NCI-H2029 treated with DMSO at 0.1 percent for 48 hours (cell line): ENCODE data around the gene NEK3.
"Not testable (repeated sequence)": the region's sequence is repeated elsewhere in the genome, so short reads cannot be mapped to it uniquely, and the experiment has no call there.

Experiments used
- DNase-seq: peaks from one replicate; lab custom pipeline; 2025; lab: John Stamatoyannopoulos, UW

NEK3 gene

GRCh38 chr13:52159159-52159982 is at the start of gene NEK3:
Gene NEK3 (minus strand): TSS chr13:52159597. CDS start chr13:52156191, 3,406 bp downstream.
- DNase-seq: peak; percentile 4

- DNase-seq: not testable (repeated sequence)
These were observed 49.0 kb upstream of the NEK3 start for GRCh38 chr13:52208384-52208783.

- not testable (repeated sequence) for DNase-seq
These were observed 48.5 kb upstream of the NEK3 start for GRCh38 chr13:52207896-52208295.

GRCh38 chr13:52207337-52207736 is 47.9 kb upstream of the NEK3 start:
- DNase-seq: not testable (repeated sequence)

GRCh38 chr13:52204546-52204945 is 45.1 kb upstream of the NEK3 start:
- not testable (repeated sequence) for DNase-seq

- DNase-seq: not testable (repeated sequence)
These were observed 44.5 kb upstream of the NEK3 start for GRCh38 chr13:52203864-52204263.

GRCh38 chr13:52202506-52202905 is 43.1 kb upstream of the NEK3 start:
- DNase-seq: not testable (repeated sequence)

- not testable (repeated sequence) for DNase-seq
These were observed 42.2 kb upstream of the NEK3 start for GRCh38 chr13:52201439-52202193.

- DNase-seq: no peak
These were observed 36.0 kb upstream of the NEK3 start for GRCh38 chr13:52195401-52195837.

GRCh38 chr13:52194184-52194868 is 34.9 kb upstream of the NEK3 start:
- DNase-seq: peak; percentile 20

GRCh38 chr13:52193587-52194183 is 34.3 kb upstream of the NEK3 start:
- not testable (repeated sequence) for DNase-seq

GRCh38 chr13:52187424-52188187 is 28.2 kb upstream of the NEK3 start:
- not testable (repeated sequence) for DNase-seq

- no peak for DNase-seq
These were observed 27.6 kb upstream of the NEK3 start for GRCh38 chr13:52187029-52187423.

GRCh38 chr13:52181316-52181954 is 22.0 kb upstream of the NEK3 start:
- not testable (repeated sequence) for DNase-seq

GRCh38 chr13:52179925-52180324 is 20.5 kb upstream of the NEK3 start:
- no peak for DNase-seq

- DNase-seq: no peak
These were observed 17.9 kb upstream of the NEK3 start for GRCh38 chr13:52177276-52177675.

GRCh38 chr13:52173970-52174369 is 14.6 kb upstream of the NEK3 start:
- not testable (repeated sequence) for DNase-seq

- no peak for DNase-seq
These were observed 14.0 kb upstream of the NEK3 start for GRCh38 chr13:52173373-52173772.

- DNase-seq: not testable (repeated sequence)
These were observed 12.3 kb upstream of the NEK3 start for GRCh38 chr13:52171686-52172085.

GRCh38 chr13:52170828-52171391 is 11.5 kb upstream of the NEK3 start:
- not testable (repeated sequence) for DNase-seq
